Astrocyte (in vitro differentiated cells and primary cell): ENCODE results near the gene AMPH. TPM values are rescaled to one million over a fixed set of nuclear protein-coding genes. Genes with fewer than 3 reads are reported as not detected.

Experiments used
- DNase-seq: peaks from one replicate; pipeline ENCODE4 v3.0.0-alpha.2; 2010; ENCODE audit warnings: low read depth
- FAIRE-seq: peaks from 2 replicates; lab custom pipeline; 2011; peaks lifted over from hg19 to GRCh38; lab: Jason Lieb, UNC
- H2AFZ ChIP-seq: 2 replicates; pipeline ENCODE4 v1.6.0; 2012; ENCODE audit warnings: low read depth, low read length, inconsistent platforms
- H3K27ac ChIP-seq: 2 replicates; pipeline ENCODE4 v1.5.1; 2011; ENCODE audit warnings: low read depth, low read length, inconsistent platforms
- H3K27me3 ChIP-seq: 2 replicates; pipeline ENCODE4 v1.6.0; 2011; ENCODE audit warnings: low read length, inconsistent platforms; ENCODE audit not compliant: insufficient read depth
- H3K36me3 ChIP-seq: 2 replicates; pipeline ENCODE4 v1.5.1; 2011; ENCODE audit warnings: low read length, inconsistent platforms; ENCODE audit not compliant: insufficient read depth
- H3K4me1 ChIP-seq: 2 replicates; pipeline ENCODE4 v1.5.1; 2011; ENCODE audit warnings: low read length, inconsistent platforms; ENCODE audit not compliant: insufficient read depth
- H3K4me2 ChIP-seq: 2 replicates; pipeline ENCODE4 v1.6.0; 2012; ENCODE audit warnings: low read length, inconsistent platforms
- H3K4me3 ChIP-seq: 2 replicates; pipeline ENCODE4 v1.5.1; 2011; ENCODE audit warnings: low read depth, mild to moderate bottlenecking, low read length, inconsistent platforms; ENCODE audit not compliant: insufficient read depth
- H3K79me2 ChIP-seq: 2 replicates; pipeline ENCODE4 v1.6.0; 2012; ENCODE audit warnings: mild to moderate bottlenecking, low read length, inconsistent platforms; ENCODE audit not compliant: insufficient read depth
- H3K9ac ChIP-seq: 2 replicates; pipeline ENCODE4 v1.6.0; 2012; ENCODE audit warnings: mild to moderate bottlenecking, low read length, inconsistent platforms
- H3K9me3 ChIP-seq: 2 replicates; pipeline ENCODE4 v1.5.1; 2012; ENCODE audit warnings: low read depth, mild to moderate bottlenecking, low read length, inconsistent platforms; ENCODE audit not compliant: insufficient read depth
- H4K20me1 ChIP-seq: 2 replicates; pipeline ENCODE4 v1.6.0; 2012; ENCODE audit warnings: low read length, inconsistent platforms; ENCODE audit not compliant: insufficient read depth
- H3K27ac Mint-ChIP-seq: one replicate; pipeline ENCODE4 v1.8.0; 2021; ENCODE audit warnings: mild to moderate bottlenecking, mixed read lengths; ENCODE audit not compliant: unreplicated experiment
- H3K27me3 Mint-ChIP-seq: one replicate; pipeline ENCODE4 v1.8.0; 2021; ENCODE audit warnings: low read depth, mixed read lengths; ENCODE audit not compliant: unreplicated experiment
- H3K36me3 Mint-ChIP-seq: one replicate; pipeline ENCODE4 v1.8.0; 2021; ENCODE audit warnings: low read depth, mixed read lengths; ENCODE audit not compliant: unreplicated experiment
- H3K4me1 Mint-ChIP-seq: one replicate; pipeline ENCODE4 v1.8.0; 2021; ENCODE audit warnings: low read depth, mixed read lengths; ENCODE audit not compliant: unreplicated experiment
- H3K4me3 Mint-ChIP-seq: one replicate; pipeline ENCODE4 v1.8.0; 2021; ENCODE audit warnings: mild to moderate bottlenecking, moderate library complexity, mixed read lengths; ENCODE audit not compliant: unreplicated experiment
- H3K9me3 Mint-ChIP-seq: one replicate; pipeline ENCODE4 v1.8.0; 2021; ENCODE audit warnings: mild to moderate bottlenecking, mixed read lengths; ENCODE audit not compliant: unreplicated experiment
- CTCF ChIP-seq: IDR thresholded peaks from 2 replicates; pipeline ENCODE4 v1.5.1; 2011; ENCODE audit warnings: low read depth, mild to moderate bottlenecking, inconsistent platforms, low read length, moderate library complexity; ENCODE audit not compliant: insufficient read depth
- EZH2 ChIP-seq: IDR thresholded peaks from 2 replicates; pipeline ENCODE4 v1.6.1; 2012; ENCODE audit warnings: mild to moderate bottlenecking, low read length, inconsistent platforms; ENCODE audit not compliant: insufficient read depth
- total RNA-seq: library from RNA; stranded (reverse); gene quantifications from 2 replicates; pipeline ENCODE4 v1.2.1, GENCODE V29; 2021

Gene AMPH
- total RNA-seq, 1 donor from 2014 or later: 2.9 TPM

GRCh38 chr7:38477333-38477732 lies 153.8 kb downstream of the AMPH start:
- no peaks in the 10 kb centered on the region for H3K36me3 Mint-ChIP-seq
- no peaks in the 10 kb centered on the region for H3K4me1 ChIP-seq
- no peak overlapping the region for H3K27ac Mint-ChIP-seq
- no peak overlapping the region for H3K4me2 ChIP-seq
- H3K4me3 ChIP-seq: no peak overlapping the region
- no peaks in the 10 kb centered on the region for H3K27me3 ChIP-seq
- H4K20me1 ChIP-seq: no peaks in the 10 kb centered on the region
- no peak overlapping the region for H3K9ac ChIP-seq
- no peak overlapping the region for H3K4me3 Mint-ChIP-seq
- no peaks in the 10 kb centered on the region for H3K9me3 ChIP-seq
- no peaks in the 10 kb centered on the region for H3K79me2 ChIP-seq
- no peak overlapping the region for H3K27ac ChIP-seq
- H3K27me3 Mint-ChIP-seq: no peaks in the 10 kb centered on the region
- H2AFZ ChIP-seq: no peak overlapping the region
- no peaks in the 10 kb centered on the region for H3K36me3 ChIP-seq
- no peaks in the 10 kb centered on the region for H3K4me1 Mint-ChIP-seq
- H3K9me3 Mint-ChIP-seq: no peaks in the 10 kb centered on the region
- DNase-seq (no peak), FAIRE-seq (no peak)
- no peak for TF ChIP-seq CTCF
- TF ChIP-seq EZH2: no peak

DNA sequence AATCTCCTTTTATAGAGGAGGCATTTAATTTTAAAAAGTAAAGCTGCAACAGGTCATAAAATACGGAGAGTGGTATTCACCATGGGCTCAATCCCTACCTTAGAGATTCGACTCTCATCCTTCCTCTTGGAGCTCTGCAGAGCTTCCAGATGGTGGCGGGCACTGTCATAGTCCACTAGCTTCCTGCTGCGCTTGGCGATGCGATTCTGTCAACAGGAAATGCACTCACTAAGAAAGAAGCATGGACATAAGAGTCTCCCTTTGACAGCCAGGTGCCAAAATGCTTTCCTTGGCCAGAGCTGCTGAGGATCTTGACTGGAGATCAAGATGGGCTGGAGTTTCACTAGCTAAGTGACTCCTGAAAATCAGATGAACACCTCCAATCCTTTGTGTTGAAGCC lies 154.4 kb downstream of the AMPH start:
- Histone ChIP-seq H3K4me3 (no peak overlapping the region), H3K9ac (no peak overlapping the region), H2AFZ (no peak overlapping the region), H3K9me3 (no peaks in the 10 kb centered on the region), H4K20me1 (no peaks in the 10 kb centered on the region), H3K4me2 (no peak overlapping the region), H3K79me2 (no peaks in the 10 kb centered on the region), H3K4me1 (no peaks in the 10 kb centered on the region), H3K36me3 (no peaks in the 10 kb centered on the region), H3K27me3 (no peaks in the 10 kb centered on the region), H3K27ac (no peak overlapping the region)
- Mint-ChIP-seq H3K4me1 (no peaks in the 10 kb centered on the region), H3K27me3 (no peaks in the 10 kb centered on the region), H3K4me3 (no peak overlapping the region), H3K27ac (no peak overlapping the region), H3K36me3 (no peaks in the 10 kb centered on the region), H3K9me3 (no peaks in the 10 kb centered on the region)
- FAIRE-seq (no peak), DNase-seq (no peak)
- TF ChIP-seq EZH2 (no peak), CTCF (no peak)

DNA sequence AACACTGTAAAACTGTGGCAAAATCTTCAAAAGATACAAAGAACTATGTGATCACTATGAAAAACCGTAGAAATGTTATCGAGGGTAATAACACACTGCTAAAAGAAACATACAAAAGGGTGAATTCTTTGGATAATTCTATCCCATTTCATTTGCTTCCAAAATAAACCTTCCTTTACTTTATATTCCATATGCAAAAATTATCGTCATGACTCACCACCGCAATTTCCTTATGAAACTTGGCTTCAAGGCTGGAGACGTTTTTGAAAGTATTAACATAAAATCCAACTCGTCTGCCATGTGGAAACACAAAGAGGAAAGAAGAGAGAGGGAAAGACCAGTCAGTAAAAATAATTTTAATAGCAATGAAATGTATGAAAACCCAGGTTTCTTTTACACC lies 165.2 kb downstream of the AMPH start:
- H3K36me3 Mint-ChIP-seq: no peaks in the 10 kb centered on the region
- Histone ChIP-seq H3K9ac (no peak overlapping the region), H2AFZ (no peak overlapping the region), H3K27me3 (no peaks in the 10 kb centered on the region), H3K36me3 (no peaks in the 10 kb centered on the region), H4K20me1 (no peaks in the 10 kb centered on the region), H3K4me1 (no peaks in the 10 kb centered on the region), H3K27ac (no peak overlapping the region), H3K9me3 (no peaks in the 10 kb centered on the region), H3K4me3 (no peak overlapping the region), H3K79me2 (no peaks in the 10 kb centered on the region), H3K4me2 (no peak overlapping the region)
- H3K27me3 Mint-ChIP-seq: no peaks in the 10 kb centered on the region
- DNase-seq (peak; percentile 14), FAIRE-seq (no peak)
- peaks cover 9% of the 10 kb centered on the region for H3K4me1 Mint-ChIP-seq
- no peak for TF ChIP-seq EZH2
- no peak for TF ChIP-seq CTCF
- no peak overlapping the region for H3K27ac Mint-ChIP-seq
- H3K4me3 Mint-ChIP-seq: no peak overlapping the region
- no peaks in the 10 kb centered on the region for H3K9me3 Mint-ChIP-seq
